Measurements from ENCODE around the gene ANKS6. TPM values are rescaled to one million over a fixed set of nuclear protein-coding genes. Genes with fewer than 3 reads are reported as not detected.

ANKS6 gene
- total and polyA plus RNA-seq, 9 donors, result 7.4 to 29.3 (median 17.7) TPM

DNA sequence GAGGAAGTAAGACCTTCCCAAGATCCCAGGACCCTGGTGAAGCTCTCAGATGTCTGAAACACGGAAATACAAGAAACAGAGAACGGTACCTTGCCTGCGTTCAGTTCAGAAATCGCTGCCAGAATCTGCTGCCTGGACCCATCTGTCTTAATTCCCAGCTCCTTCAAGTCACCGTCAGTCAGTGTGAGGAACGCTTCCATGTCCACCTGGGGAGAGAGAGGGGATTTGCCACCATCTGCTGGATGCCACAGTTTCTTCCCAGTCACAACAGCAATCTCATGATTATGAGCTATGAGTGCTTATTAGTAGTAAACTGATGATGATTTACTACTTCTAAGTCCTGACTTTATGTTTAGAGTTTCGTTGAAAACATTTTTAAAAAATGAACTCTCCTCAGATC lies 50.9 kb downstream of the ANKS6 start:
- intact Hi-C loops (cut with DNase I), result no loop called here
- no peaks in the 10 kb centered on the region for H3K27me3 ChIP-seq
- no peak for DNase-seq
- H3K4me3 ChIP-seq, result no peak overlapping the region
- H3K4me1 ChIP-seq (ENCODE audit: insufficient read depth), result no peaks in the 10 kb centered on the region
- no peak for TF ChIP-seq POLR2A (IDR thresholded peaks at IDR 0.05)
- 83 to 91% (median 87%) methylated on average over 7 of the region's 7 CpGs for WGBS, 3 donors
- no peaks in the 10 kb centered on the region for H3K9me3 ChIP-seq
- no peak overlapping the region for H3K27ac ChIP-seq
- H3K36me3 ChIP-seq, result no peaks in the 10 kb centered on the region

DNA sequence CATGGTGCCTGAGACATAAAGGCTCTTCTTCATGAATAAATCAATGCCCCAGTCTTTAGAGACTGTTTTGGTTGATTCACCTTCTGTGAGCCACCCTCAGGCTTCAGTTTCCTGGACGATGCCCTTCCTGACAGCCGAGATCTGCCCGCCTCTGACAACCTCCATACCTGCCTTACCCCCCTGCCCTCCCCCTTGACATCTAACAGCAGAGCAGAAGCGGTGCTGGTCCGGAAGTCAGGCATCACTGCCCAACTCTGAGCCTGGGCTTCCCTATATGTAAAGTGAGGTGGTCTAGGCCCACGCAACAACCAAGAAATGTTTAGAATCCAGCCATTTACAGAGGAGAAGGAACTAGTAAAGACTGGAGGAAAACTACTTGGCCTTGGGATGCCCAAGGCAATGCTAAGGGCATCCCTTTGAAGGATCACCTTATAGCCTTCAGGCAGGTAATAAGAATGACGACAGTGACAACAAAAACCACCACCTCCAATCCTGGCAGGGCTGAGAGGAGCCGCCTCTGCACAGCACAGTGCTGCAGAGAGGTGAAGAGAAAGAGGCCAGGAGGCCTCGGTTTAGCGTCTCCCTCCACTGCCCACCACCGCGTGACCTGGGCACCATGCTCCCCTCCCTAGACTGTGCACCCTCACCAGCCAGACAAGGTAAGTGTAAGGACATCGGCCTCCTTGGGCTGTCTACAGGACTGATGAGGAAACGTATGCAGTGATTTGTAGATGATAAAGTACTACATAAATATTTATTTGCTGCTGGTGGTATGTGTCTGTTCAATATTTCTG lies 52.3 kb downstream of the ANKS6 start:
- 90 to 95% (median 94%) methylated on average over 14 of the region's 14 CpGs for WGBS, 3 donors
- H3K36me3 ChIP-seq, result no peaks in the 10 kb centered on the region

DNA sequence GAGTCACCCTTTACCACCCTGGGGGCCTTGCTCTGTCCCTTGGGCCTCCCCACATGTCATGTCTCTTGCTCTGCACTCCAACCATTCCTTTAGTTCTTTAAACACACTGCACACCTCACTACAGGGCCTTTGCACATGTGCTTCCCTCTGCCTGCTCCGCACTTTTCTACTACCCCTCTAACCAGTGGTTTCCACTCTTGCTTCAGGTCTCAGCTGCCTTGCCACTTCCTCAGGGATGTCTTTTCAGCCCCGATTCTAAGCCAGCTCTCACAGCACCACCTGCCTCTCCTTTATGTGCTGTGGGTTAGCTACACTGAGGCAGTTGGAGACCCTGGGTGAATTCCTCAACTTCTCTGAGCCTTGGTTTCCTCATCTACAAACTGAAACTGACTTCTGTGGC lies 53.0 kb downstream of the ANKS6 start:
- intact Hi-C loops (cut with DNase I), result no loop called here
- no peak for DNase-seq
- H3K4me3 ChIP-seq, result no peak overlapping the region
- no peak overlapping the region for H3K27ac ChIP-seq
- no peaks in the 10 kb centered on the region for H3K4me1 ChIP-seq (ENCODE audit: insufficient read depth)
- H3K36me3 ChIP-seq, result no peaks in the 10 kb centered on the region
- no peaks in the 10 kb centered on the region for H3K9me3 ChIP-seq
- TF ChIP-seq POLR2A (IDR thresholded peaks at IDR 0.05), result no peak
- no peak for TF ChIP-seq EP300 (IDR thresholded peaks at IDR 0.05)
- TF ChIP-seq, protein P1, sequence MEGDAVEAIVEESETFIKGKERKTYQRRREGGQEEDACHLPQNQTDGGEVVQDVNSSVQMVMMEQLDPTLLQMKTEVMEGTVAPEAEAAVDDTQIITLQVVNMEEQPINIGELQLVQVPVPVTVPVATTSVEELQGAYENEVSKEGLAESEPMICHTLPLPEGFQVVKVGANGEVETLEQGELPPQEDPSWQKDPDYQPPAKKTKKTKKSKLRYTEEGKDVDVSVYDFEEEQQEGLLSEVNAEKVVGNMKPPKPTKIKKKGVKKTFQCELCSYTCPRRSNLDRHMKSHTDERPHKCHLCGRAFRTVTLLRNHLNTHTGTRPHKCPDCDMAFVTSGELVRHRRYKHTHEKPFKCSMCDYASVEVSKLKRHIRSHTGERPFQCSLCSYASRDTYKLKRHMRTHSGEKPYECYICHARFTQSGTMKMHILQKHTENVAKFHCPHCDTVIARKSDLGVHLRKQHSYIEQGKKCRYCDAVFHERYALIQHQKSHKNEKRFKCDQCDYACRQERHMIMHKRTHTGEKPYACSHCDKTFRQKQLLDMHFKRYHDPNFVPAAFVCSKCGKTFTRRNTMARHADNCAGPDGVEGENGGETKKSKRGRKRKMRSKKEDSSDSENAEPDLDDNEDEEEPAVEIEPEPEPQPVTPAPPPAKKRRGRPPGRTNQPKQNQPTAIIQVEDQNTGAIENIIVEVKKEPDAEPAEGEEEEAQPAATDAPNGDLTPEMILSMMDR (IDR thresholded peaks at IDR 0.05), result no peak
- no peaks in the 10 kb centered on the region for H3K27me3 ChIP-seq
- WGBS, 3 donors, result 94 to 100% (median 97%) methylated on average over 2 of the region's 2 CpGs

More for the DNA sequence above, 52.3 kb downstream of the ANKS6 start:
- Histone ChIP-seq H3K4me3 (no peak overlapping the region), H3K27me3 (no peaks in the 10 kb centered on the region), H3K9me3 (no peaks in the 10 kb centered on the region), H3K4me1 (ENCODE audit: insufficient read depth) (no peaks in the 10 kb centered on the region), H3K27ac (no peak overlapping the region)
- intact Hi-C loops (cut with DNase I), result no loop called here
- no peak for DNase-seq
- TF ChIP-seq EP300 (IDR thresholded peaks at IDR 0.05), result no peak
- TF ChIP-seq, protein P1 (IDR thresholded peaks at IDR 0.05), result no peak
- TF ChIP-seq POLR2A (IDR thresholded peaks at IDR 0.05), result no peak

DNA sequence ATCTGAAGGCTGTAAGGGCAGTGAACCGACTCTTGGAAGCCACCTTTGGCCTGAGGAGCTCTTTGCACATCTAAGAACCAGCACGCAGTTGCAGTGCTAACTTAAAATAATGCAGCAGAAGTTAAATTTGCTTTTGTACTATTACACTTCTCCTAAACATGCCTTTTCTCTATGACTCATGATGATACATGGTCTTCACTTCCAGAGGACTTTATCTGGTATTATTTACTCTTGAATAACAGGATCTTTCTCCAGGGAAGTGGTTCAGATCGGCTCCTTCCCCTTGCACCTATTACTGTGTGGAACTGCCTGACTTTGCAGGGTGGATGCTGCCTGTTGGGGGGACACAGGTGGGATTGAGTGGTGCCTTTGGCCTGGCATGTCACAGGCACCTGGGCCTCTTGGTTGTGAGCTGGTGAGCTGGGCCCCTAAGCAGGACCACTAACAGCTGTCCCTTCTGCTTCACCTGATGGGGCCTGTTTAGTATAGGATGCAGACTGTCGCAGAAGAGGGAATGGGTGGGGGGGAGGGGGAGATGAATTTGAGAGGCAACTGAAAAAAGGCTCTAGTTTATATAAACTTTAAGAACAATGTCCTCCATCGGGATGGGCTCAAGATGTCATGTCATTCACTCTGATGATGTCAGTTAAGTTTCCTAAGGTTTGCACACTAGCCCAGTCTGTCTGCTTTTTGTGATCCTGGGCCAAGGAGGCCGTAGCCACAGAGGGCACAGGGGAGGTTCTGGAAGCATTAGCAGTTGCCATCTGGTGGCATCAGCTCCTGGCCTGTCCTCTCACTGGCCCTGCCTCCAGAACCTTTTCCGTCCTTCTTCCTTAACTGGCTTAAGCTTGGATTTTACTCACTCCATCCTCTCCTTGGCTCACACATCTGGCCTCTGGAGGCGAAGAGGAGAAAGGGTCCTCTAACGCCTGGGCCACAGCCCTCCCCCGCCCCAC lies 53.8 kb downstream of the ANKS6 start:
- Histone ChIP-seq H3K36me3 (no peaks in the 10 kb centered on the region), H3K9me3 (no peaks in the 10 kb centered on the region), H3K4me3 (no peak overlapping the region), H3K27me3 (no peaks in the 10 kb centered on the region), H3K27ac (no peak overlapping the region), H3K4me1 (ENCODE audit: insufficient read depth) (no peaks in the 10 kb centered on the region)
- no peak for DNase-seq
- intact Hi-C loops (cut with DNase I), result no loop called here
- WGBS, 3 donors, result 76 to 87% (median 81%) methylated on average over 9 to 10 of the region's 10 CpGs
- TF ChIP-seq POLR2A (IDR thresholded peaks at IDR 0.05), result no peak
- TF ChIP-seq, protein P1 (IDR thresholded peaks at IDR 0.05), result no peak
- no peak for TF ChIP-seq EP300 (IDR thresholded peaks at IDR 0.05)
